HPDE6-E6E7 (cell line): ENCODE data around the gene TCAF1.
"Not testable (repeated sequence)": the region's sequence is repeated elsewhere in the genome, so short reads cannot be mapped to it uniquely, and the experiment has no call there.

Source experiments
- DNase-seq: peaks from one replicate; pipeline ENCODE4 v3.0.0; 2011; ENCODE audit warnings: missing footprints; ENCODE audit errors: extremely low spot score

The TCAF1 gene

DNA sequence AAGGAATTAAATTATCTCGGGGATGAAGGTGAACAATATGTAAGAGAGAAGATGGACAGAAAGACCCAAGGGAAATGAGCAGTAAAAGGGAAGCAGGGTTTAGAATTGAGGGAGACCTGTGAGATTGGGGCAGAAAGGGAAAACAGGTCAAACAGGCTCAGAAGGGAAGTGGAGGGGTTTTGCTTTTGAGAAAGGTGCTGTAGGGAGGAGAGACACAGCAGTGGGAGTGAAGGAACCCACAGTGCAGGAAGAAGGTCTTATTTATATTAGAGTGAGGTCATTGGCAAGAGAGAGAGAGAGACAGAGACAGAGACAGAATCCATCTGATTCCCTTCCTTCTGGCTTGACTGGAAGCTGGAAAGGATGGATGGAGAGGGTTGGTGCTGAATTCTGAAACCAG is 3.5 kb upstream of the TCAF1 start:
- no peak for DNase-seq

GRCh38 chr7:143902332-143902899 is 440 bp upstream of the TCAF1 start:
- no peak for DNase-seq

GRCh38 chr7:143901332-143901667 is 676 bp downstream of the TCAF1 start:
- no peak for DNase-seq

GRCh38 chr7:143900230-143900766 is 1.7 kb downstream of the TCAF1 start:
- no peak for DNase-seq

- DNase-seq = no peak
Measured at GRCh38 chr7:143898810-143899209, 3.2 kb downstream of the TCAF1 start.

- DNase-seq = no peak
Measured at GRCh38 chr7:143896667-143897066, 5.3 kb downstream of the TCAF1 start.

GRCh38 chr7:143892527-143893300 is 9.3 kb downstream of the TCAF1 start:
- no peak for DNase-seq

DNA sequence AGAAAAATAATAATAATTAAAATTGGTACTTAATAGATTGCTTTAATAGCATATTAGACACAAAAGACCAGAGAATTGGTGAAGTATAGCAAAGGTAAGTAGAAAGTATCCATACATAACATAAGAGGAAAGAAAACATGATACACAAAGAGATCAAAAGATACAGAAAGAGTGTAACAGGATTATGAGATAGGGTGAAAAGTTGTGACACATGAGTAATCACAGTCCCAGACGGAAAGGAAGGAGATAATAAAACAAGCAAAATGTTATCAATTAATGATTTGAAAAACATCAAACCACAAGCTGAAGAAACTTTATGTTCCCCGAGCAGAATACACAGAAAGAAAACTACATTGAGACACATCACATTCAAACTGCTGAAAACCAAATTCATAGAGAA is 10.5 kb downstream of the TCAF1 start:
- no peak for DNase-seq

- DNase-seq = no peak
Measured at GRCh38 chr7:143890558-143890957, 11.4 kb downstream of the TCAF1 start.

GRCh38 chr7:143889068-143889467 is 12.9 kb downstream of the TCAF1 start:
- DNase-seq = no peak

DNA sequence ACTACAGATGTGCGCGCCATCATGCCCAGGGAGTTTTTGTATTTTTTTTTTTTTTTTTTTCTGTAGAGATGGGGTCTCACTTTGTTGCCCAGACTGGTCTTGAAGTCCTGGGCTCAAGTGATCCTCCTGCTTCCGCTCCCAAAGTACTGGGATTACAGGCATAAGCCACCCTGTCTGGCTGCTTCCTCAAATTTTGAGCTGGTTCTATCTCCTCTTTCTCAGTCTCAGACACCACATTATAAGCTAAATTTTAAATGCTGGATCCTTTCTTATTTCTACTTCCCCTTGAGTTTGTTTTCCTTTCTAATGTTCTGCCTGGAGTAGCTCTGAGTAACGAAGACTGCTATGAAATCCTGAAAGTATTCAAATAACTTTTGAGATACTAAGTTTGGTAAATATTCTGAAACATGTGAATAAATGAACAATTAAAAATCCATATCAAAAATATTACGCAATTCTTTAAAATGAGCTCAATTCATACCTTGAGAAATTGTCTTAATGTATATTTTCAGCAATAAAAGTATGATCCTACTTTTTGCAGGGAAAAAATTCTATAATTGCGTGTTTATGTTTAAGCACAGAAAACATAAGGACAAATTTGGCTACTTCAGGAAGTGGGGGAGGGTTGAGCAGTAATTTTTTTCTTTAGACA is 15.0 kb downstream of the TCAF1 start:
- DNase-seq = no peak

- no peak for DNase-seq
Measured at GRCh38 chr7:143885951-143886350, 16.0 kb downstream of the TCAF1 start.

GRCh38 chr7:143884969-143885559 is 16.9 kb downstream of the TCAF1 start:
- no peak for DNase-seq

DNA sequence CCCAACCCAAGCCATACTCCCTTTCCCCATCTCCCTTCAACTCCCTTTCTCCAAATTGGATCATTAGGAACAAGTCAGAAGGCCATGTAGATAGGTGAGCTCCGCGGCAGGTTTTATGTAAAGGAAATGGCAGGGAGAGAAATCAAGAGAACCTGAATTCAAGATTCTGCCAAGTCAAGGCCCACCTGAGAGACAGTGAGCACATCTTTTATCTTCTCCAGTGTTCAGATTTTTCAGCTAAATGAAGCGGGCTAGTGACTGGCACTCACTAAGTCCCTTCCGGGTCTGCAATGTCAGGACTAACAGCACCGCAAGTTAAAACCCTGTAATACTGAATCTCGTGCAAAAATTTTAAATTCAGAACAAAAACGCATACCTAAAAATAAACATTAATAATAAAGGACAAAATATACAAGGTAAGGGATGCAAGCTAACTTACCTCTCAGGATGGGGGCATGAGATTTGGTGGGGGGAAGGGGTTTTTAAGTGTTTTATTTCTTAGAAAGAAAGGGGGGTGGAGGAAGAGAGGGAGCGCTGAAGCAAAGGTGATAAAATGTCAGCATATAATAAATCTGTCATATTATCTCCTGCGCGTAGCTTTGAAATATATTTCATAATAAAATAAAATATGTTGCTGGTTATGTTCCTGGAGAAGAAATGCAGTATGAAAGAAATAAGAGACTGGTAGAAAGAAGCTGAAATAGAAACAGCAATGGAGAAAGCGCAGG is 17.6 kb downstream of the TCAF1 start:
- DNase-seq = no peak

- DNase-seq = no peak
Measured at GRCh38 chr7:143882604-143883078, 19.3 kb downstream of the TCAF1 start.

- DNase-seq = no peak
Measured at GRCh38 chr7:143882020-143882603, 19.9 kb downstream of the TCAF1 start.

DNA sequence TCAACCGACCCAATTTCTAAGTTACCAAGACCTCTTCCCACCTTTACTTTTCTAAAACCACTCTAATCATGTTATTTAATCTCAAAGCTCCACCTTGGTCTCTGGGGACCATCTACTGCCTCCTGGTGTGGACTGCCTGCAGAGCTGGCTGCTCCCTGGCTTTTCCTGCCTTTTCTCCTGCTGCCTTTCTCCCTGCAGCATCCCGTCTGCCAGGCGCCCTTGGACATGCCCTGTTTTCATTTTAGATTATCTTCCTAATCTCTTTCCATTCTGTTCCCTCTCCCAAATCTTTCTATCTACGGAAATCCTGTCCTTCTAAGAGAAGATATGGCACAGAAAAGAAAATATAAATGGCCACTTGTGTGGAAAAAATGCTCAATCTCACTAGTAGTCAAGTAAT is 23.1 kb downstream of the TCAF1 start:
- no peak for DNase-seq

DNA sequence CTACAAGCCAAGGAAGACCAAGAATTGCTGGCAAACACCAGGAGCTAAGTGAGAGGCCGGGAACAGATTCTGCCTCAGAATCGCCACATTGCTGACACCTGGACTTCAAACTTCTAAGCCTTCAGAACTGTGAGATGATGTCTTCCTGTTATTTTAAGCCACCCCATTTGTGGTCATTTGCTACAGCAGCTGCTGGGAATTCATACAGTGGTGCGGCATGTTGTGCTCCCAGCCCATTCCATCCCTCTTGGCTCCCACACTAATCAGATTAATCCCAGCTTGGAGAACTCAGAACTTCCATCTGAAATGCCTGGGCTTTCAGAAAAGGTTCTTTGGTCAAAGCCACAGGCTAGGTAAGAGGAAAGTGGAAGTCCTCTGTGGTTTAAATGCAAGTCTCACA is 24.9 kb downstream of the TCAF1 start:
- DNase-seq = no peak

DNA sequence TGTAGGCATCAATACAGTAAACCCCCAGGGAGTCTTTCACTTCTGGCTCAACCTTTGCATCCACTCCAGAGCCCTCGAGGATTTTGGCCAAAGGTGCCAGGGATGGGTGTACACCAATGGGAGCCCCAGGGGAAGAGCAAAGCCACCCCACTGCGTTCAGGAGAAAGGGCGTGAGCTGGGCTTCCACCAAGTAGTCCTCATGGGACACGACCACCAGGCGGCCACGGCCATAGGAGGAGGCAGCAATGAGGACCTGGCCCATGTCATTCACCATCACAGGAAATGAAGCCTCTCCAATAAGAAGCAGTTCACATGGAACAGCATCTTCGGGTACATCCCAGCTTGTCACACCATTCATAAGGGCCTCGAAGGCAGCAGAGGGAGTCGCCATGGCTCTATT is 25.8 kb downstream of the TCAF1 start:
- no peak for DNase-seq

DNA sequence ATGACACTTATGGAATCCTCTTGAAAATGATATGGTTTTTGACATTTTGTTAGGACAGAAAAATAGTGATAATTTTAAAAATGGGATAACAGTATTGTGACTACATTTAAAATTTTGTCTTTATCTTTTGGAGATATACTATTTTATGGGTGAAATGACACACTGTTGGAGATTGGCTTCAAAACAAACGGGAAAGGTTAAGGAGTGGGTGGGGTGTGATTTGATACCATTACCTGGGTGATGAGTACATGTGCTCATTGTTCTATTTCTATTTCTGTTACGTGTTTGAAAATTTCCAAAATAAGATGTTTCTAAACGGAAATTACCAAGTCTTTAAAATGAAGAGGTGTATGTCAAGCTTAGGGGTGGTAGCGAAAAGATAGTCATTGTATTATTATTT is 28.7 kb downstream of the TCAF1 start:
- not testable (repeated sequence) for DNase-seq

- DNase-seq = not testable (repeated sequence)
Measured at GRCh38 chr7:143871534-143871933, 30.4 kb downstream of the TCAF1 start.
